Psoas muscle (tissue), 8 donors: ENCODE results near the gene COL25A1. TPM values are rescaled to one million over a fixed set of nuclear protein-coding genes. Genes with fewer than 3 reads are reported as not detected.
"Not testable (repeated sequence)": the region's sequence is repeated elsewhere in the genome, so short reads cannot be mapped to it uniquely, and the experiment has no call there.

ENCODE experiments used
- ATAC-seq, 4 donors: fragments of 200-7000 bp; cut with Tn5 transposase; one replicate each; pipeline ENCODE4 v1.9.1; 2020; ENCODE audit warnings: moderate library complexity in 3 of 4, mild to moderate bottlenecking in 2 of 4
- DNase-seq, 2 donors: peaks; one replicate each; pipeline ENCODE4 v3.0.0-alpha.2; 2020
- H3K27ac ChIP-seq: fragments of 200-600 bp; one replicate; pipeline ENCODE4 v1.8.0; 2022
- H3K27me3 ChIP-seq, 3 donors: fragments of 200-600 bp in 1 of 3; one replicate each; pipeline versions ENCODE4 v1.6.1 to v1.8.0; 2013 to 2022; ENCODE audit warnings: low read length in 2 of 3, mild to moderate bottlenecking in 2 of 3, moderate library complexity in 1 of 3; ENCODE audit not compliant: insufficient read depth in 3 of 3
- H3K36me3 ChIP-seq, 2 donors: fragments of 200-600 bp in 1 of 2; one replicate each; pipeline versions ENCODE4 v1.6.1 to v1.8.0; 2013 to 2022; ENCODE audit warnings: low read depth in 1 of 2, mild to moderate bottlenecking in 1 of 2, moderate library complexity in 1 of 2; ENCODE audit not compliant: insufficient read depth in 1 of 2
- H3K4me1 ChIP-seq: fragments of 200-600 bp; one replicate; pipeline ENCODE4 v1.8.0; 2022
- H3K4me3 ChIP-seq: fragments of 200-600 bp; one replicate; pipeline ENCODE4 v1.8.0; 2022; ENCODE audit warnings: mild to moderate bottlenecking
- H3K9me3 ChIP-seq: fragments of 200-600 bp; one replicate; pipeline ENCODE4 v1.8.0; 2022
- CTCF ChIP-seq: fragments of 200-600 bp; IDR thresholded peaks from one replicate; pipeline ENCODE4 v1.8.0; 2022; ENCODE audit warnings: antibody characterized with exemption
- WGBS, 3 donors: extraction: QIAGEN DNeasy Blood & Tissue Kit; methylation state at CpG; one replicate each; pipeline versions ENCODE4 v1.1.6 to v1.1.7; 2013; 5-methylcytosine and 5-hydroxymethylcytosine counted together
- intact Hi-C, 2 donors: fragments of 100-400 bp; cut with DNase I; formaldehyde crosslinking; loops; one replicate each; pipeline versions ENCODE4 v1.11.0 to v1.14.2; 2022
- polyA plus RNA-seq, 3 donors: library from polyadenylated mRNA; stranded (reverse); fragments of 200-250 nt; gene quantifications; one replicate each; pipeline ENCODE4 v1.2.3, GENCODE V29; 2013
- total RNA-seq, 4 donors: library from RNA; stranded (reverse); fragmentation: NEBNext Ultra II Directional in 2 of 4; extraction: Animal tissue kit (Norgen Biotek cat#: 25700) in 2 of 4; gene quantifications; one replicate each; pipeline versions ENCODE4 v1.2.1 to v1.2.4, GENCODE V29; 2021 to 2023
- donor health status: healthy with polysubstance abuse.
- donor health status: DM: no; HTN: no; CAD: no; lungs with moderate emphysema.
- donor health status: Bipolar disorder and iron deficiency.
- donor health status: healthy.
- donor health status: DM: yes; HTN: yes; CAD: no.
- donor health status: DM: no; HTN: no; CAD: no.
- donor health status: DM: no; HTN: no; CAD: no.
- donor health status: DM: yes; HTN: yes; CAD: no.

Gene COL25A1
- total and polyA plus RNA-seq, 7 donors: 0.14 to 1.5 (median 0.36) TPM

- Histone ChIP-seq H3K9me3 (peaks cover 6% of the 10 kb centered on the region), H3K4me3 (no peak overlapping the region), H3K4me1 (no peaks in the 10 kb centered on the region), H3K27me3 (no peaks in the 10 kb centered on the region), H3K36me3 (no peaks in the 10 kb centered on the region), H3K27ac (no peak overlapping the region)
- WGBS, 3 donors: 61 to 81% (median 77%) methylated on average over 1 of the region's 1 CpG
- intact Hi-C loops: no loop called here
- ATAC-seq (no peak), DNase-seq (no peak)
- TF ChIP-seq CTCF: no peak
Observed at GRCh38 chr4:109022961-109023360, 279.5 kb downstream of the COL25A1 start.

- H3K4me3 ChIP-seq, H3K36me3 ChIP-seq, H3K27ac ChIP-seq, H3K9me3 ChIP-seq, ATAC-seq, DNase-seq, intact Hi-C loops, H3K4me1 ChIP-seq, H3K27me3 ChIP-seq: not testable (repeated sequence)
- WGBS, 3 donors: 95 to 98% (median 96%) methylated on average over 6 of the region's 6 CpGs
Observed at GRCh38 chr4:109021630-109022029, 280.8 kb downstream of the COL25A1 start.

- peaks cover 6% of the 10 kb centered on the region for H3K9me3 ChIP-seq
- H3K36me3 ChIP-seq: no peaks in the 10 kb centered on the region
- DNase-seq (no peak), ATAC-seq (no peak)
- no peaks in the 10 kb centered on the region for H3K4me1 ChIP-seq
- TF ChIP-seq CTCF: no peak
- no peak overlapping the region for H3K27ac ChIP-seq
- intact Hi-C loops: no loop called here
- no peaks in the 10 kb centered on the region for H3K27me3 ChIP-seq
- H3K4me3 ChIP-seq: no peak overlapping the region
- 97% methylated on average over 4 of the region's 4 CpGs for WGBS, 3 donors
Observed at GRCh38 chr4:109020861-109021260, 281.6 kb downstream of the COL25A1 start.

GRCh38 chr4:109016200-109016599, 286.3 kb downstream of the COL25A1 start:
- no peaks in the 10 kb centered on the region for H3K36me3 ChIP-seq
- TF ChIP-seq CTCF: no peak
- intact Hi-C loops: no loop called here
- ATAC-seq (no peak), DNase-seq (no peak)
- 93 to 95% (median 94%) methylated on average over 5 of the region's 5 CpGs for WGBS, 3 donors
- peaks cover 3% of the 10 kb centered on the region for H3K9me3 ChIP-seq
- no peaks in the 10 kb centered on the region for H3K27me3 ChIP-seq
- H3K4me3 ChIP-seq: no peak overlapping the region
- no peak overlapping the region for H3K27ac ChIP-seq
- peaks cover 4% of the 10 kb centered on the region for H3K4me1 ChIP-seq

- Histone ChIP-seq H3K4me1 (peaks cover 11% of the 10 kb centered on the region), H3K36me3 (no peaks in the 10 kb centered on the region), H3K9me3 (no peaks in the 10 kb centered on the region), H3K27me3 (no peaks in the 10 kb centered on the region), H3K4me3 (no peak overlapping the region), H3K27ac (no peak overlapping the region)
- DNase-seq: no peak
- no peak for TF ChIP-seq CTCF
- intact Hi-C loops: no loop called here
- WGBS, 3 donors: 43 to 92% (median 89%) methylated on average over 2 of the region's 2 CpGs
- no peak for ATAC-seq
Observed at GRCh38 chr4:109015413-109015810, 287.0 kb downstream of the COL25A1 start.
